NCI-H82 treated with DMSO at 0.1 percent for 48 hours (cell line): ENCODE results near the gene GRIN2C.
A peak's percentile ranks its signal among the peaks of the same experiment; 100 is the strongest.

ENCODE experiments used
- DNase-seq: peaks from one replicate; lab custom pipeline; 2025; ENCODE audit not compliant: unreplicated experiment; lab: John Stamatoyannopoulos, UW

Gene GRIN2C

GRCh38 chr17:74850310-74850709, 9.4 kb downstream of the GRIN2C start:
- DNase-seq: no peak

DNA sequence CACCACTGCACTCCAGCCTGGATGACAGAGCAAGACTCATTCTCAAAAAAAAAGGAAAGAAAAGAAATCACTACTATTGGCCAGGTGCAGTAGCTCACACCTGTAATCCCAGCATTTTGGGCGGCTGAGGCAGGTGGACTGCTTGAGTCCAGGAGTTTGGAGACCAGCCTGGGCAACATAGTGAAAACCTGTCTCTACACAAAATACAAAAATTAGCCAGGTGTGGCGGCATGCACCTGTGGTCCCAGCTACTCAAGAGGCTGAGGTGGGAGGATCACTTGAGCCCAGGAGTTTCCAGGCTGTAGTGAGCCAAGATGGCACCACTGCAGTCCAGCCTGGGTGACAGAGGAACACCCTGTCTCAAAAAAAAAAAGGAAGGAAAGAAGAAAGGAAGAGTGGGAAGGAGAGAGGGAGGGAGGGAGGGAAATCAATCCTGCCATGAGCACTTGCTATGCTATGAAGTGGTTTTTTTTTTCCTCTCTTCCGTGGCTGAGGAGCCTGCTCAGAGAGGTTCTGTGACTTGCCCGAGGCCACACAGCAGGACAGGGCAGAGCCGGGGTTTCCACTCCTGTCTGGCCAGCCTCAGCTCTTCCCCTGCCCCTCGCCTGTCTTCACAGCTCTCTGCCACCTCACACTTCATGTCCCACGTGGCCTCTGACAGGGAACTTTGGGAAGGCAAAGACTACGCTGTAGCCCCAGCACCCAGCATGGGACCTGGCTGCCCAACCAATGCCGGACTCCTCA, 10.9 kb downstream of the GRIN2C start:
- no peak for DNase-seq

DNA sequence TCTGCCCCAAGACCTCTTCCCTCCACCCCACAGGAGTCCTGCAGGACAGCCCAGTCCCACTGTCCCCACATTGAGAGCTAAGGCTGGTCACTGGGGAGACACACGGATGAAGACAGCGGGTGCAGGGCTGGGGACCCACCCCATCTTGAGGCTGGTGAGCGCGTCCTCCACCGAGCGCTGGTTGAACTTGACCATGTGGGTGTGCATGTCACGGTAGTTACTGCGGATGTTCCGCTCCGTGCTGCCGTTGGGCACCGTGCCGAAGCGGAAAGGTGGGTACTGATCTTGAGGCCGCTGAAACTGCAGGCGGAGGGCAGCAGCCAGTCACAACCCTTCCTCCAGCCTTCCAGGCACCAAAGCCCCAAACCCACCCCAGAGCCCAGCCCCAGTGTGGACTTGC, 13.1 kb downstream of the GRIN2C start:
- DNase-seq: no peak

GRCh38 chr17:74843352-74843627, 16.4 kb downstream of the GRIN2C start:
- no peak for DNase-seq

DNA sequence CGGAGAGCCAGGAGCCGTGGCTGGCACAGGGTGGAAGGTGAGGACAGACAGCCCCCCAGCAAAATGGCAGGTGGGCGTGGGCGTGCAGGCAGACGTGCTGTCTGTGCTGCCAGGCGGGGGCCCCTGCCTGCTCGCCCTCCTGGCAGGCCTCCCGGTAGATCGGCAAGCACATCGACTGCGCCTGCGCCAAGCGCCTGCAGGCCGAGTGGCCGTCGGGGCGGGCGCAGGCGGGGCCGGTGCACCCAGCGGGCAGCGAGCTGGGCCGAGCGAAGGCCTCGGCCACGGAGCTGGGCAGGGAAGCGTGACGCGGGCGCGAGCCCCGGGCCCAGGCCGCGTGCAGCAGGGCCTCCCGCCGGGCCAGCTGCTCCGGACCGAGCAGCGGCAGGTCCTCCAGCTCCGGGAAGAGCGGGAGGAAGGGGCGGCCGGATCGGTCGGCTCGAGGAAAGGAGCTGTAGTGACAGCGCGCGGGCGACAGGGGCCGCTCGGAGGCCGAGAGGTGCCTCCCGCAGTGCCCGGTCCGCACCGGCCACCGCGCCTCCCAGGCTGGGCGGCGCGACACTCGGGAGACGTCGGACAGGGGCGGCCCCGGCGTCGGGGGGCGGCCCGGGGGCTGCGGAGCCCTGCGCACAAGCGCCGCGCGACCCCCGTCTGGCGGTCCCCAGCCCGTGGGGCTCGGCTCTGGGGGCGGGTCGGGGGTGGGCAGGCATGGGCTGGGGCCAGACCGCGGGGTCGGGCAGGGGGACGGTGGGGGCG, 16.9 kb downstream of the GRIN2C start:
- peak; percentile 17 for DNase-seq

- no peak for DNase-seq
These were observed 17.5 kb downstream of the GRIN2C start for GRCh38 chr17:74842146-74842598.

GRCh38 chr17:74840989-74841666, 18.6 kb downstream of the GRIN2C start:
- no peak for DNase-seq

GRCh38 chr17:74839990-74840852, 19.5 kb downstream of the GRIN2C start:
- DNase-seq: no peak

GRCh38 chr17:74838274-74838673, 21.4 kb downstream of the GRIN2C start:
- no peak for DNase-seq

GRCh38 chr17:74836691-74837467, 22.8 kb downstream of the GRIN2C start:
- no peak for DNase-seq

GRCh38 chr17:74836191-74836590, 23.5 kb downstream of the GRIN2C start:
- no peak for DNase-seq

DNA sequence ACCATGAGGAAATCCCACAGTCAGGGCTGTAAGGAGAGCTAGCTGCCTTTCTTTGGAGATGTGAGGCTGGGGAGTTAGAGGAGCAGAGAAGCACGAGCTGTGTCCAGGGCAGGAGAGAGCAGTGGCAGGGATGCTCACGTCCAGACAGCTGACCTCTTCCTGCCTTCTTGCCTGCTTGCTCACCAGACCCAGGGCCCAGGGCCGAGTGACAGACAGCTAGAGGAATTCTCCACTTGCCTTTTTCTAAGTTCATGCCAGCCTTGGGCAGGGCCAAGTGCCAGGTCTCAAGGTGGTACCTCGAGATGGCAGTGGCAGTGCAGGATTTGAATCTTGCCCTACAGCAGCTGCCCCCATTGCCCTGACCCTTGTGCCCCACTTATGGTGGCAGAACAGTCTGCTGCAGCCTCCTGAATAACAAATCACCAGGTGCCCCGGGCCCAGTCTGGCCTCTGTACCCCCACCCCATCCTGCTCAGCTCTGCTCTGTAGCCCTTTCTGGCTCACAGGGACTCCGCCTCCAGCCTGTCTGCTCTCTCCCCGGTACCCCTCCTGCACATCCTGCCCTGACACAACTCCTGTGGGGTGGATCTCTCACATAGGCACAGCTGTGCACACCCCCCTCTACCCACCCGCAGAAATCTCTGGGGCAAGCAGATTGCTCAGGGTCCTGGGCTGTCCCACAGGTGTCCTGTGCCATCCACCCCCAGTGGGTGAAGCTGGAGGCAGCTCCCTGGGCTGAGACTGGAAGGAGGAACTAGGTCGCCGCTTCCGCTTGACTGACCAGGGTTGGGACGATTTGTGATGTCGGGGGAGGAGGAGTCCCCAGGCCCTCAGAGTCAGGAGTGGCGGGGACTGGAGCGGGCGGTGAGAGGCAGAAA, 25.9 kb downstream of the GRIN2C start:
- no peak for DNase-seq

DNA sequence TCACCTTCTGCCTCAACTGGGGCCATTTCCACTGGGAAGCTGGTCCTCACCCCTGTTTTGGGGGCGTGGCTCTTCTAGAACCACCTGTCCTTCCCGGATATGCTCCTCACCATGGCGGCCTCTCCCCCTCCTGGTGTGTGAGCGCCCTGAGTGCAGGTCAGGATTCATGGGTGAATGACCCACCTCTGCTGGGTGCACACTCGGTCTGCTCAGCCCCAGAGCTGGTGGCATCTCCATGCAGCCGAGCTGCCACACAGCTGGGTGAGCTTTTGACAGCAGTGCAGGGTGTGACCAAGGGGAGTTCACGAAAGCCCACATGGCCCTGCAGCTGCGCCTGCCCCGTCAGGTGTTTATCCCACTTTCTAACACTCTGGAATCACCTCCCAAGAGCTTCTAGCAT, 27.3 kb downstream of the GRIN2C start:
- DNase-seq: no peak

GRCh38 chr17:74831444-74832146, 28.1 kb downstream of the GRIN2C start:
- no peak for DNase-seq

- no peak for DNase-seq
These were observed 28.8 kb downstream of the GRIN2C start for GRCh38 chr17:74830861-74831260.

GRCh38 chr17:74827800-74828199, 31.9 kb downstream of the GRIN2C start:
- no peak for DNase-seq

GRCh38 chr17:74825952-74826719, 33.5 kb downstream of the GRIN2C start:
- DNase-seq: peak; percentile 79
